HEK293 (cell line): Measurements from ENCODE around the gene PRPF38A.

ENCODE experiments used
- CTCF ChIA-PET: fragments of 350-600 bp; formaldehyde crosslinking; extraction: SDS; loops from one replicate; lab custom pipeline; 2021; ENCODE audit warnings: antibody characterized with exemption; lab: Yijun Ruan, JAX
- POLR2A ChIA-PET: fragments of 300-600 bp; formaldehyde crosslinking; extraction: SDS; loops from one replicate; lab custom pipeline; 2020; ENCODE audit warnings: antibody characterized with exemption, inconsistent platforms; lab: Yijun Ruan, JAX
- H3K27ac ChIP-seq: fragments of 200-500 bp; sonication (Bioruptor generic); 2 replicates; pipeline ENCODE4 v1.5.1; 2014; ENCODE audit warnings: low read depth, low read length, control low read depth, inconsistent platforms; ENCODE audit errors: extremely low read depth
- H3K36me3 ChIP-seq, 2 experiments: fragments of 200-500 bp in 1 of 2; sonication (Bioruptor generic) in 1 of 2; 1 replicate in 1 of 2; 2 replicates in 1 of 2; pipeline ENCODE4 v1.5.1; 2014 to 2017; ENCODE audit warnings: inconsistent platforms in 2 of 2, low read length in 2 of 2; ENCODE audit not compliant: control insufficient read depth in 2 of 2, insufficient read depth in 1 of 2
- H3K4me1 ChIP-seq: fragments of 200-500 bp; sonication (Bioruptor generic); 2 replicates; pipeline ENCODE4 v1.5.1; 2014; ENCODE audit warnings: mild to moderate bottlenecking, low read length, inconsistent platforms; ENCODE audit not compliant: control insufficient read depth, insufficient read depth
- H3K4me3 ChIP-seq: 2 replicates; pipeline ENCODE4 v1.5.1; 2011; ENCODE audit warnings: low read depth, mild to moderate bottlenecking, control low read depth, low read length, moderate library complexity
- H3K9me3 ChIP-seq: fragments of 200-500 bp; sonication (Bioruptor generic); 2 replicates; pipeline ENCODE4 v1.5.1; 2014; ENCODE audit warnings: low read depth, low read length, inconsistent platforms; ENCODE audit not compliant: control insufficient read depth, insufficient read depth
- ATF2 ChIP-seq: fragments of 450-650 bp; formaldehyde crosslinking; IDR thresholded peaks from 2 replicates; pipeline ENCODE4 v1.5.1; 2016; ENCODE audit warnings: missing biosample characterization, missing genetic modification characterization, low read depth
- EGR2 ChIP-seq: fragments of 450-650 bp; formaldehyde crosslinking; IDR thresholded peaks from 2 replicates; pipeline ENCODE4 v1.5.1; 2016; ENCODE audit warnings: low read depth, missing biosample characterization, missing genetic modification characterization
- ELK4 ChIP-seq: IDR thresholded peaks from 2 replicates; pipeline ENCODE4 v1.6.1; 2011; ENCODE audit warnings: mild to moderate bottlenecking, low read depth, low read length, borderline replicate concordance
- GLIS1 ChIP-seq: fragments of 450-650 bp; formaldehyde crosslinking; IDR thresholded peaks from 2 replicates; pipeline ENCODE4 v1.5.1; 2016; ENCODE audit warnings: missing biosample characterization, missing genetic modification characterization
- PRDM2 ChIP-seq: fragments of 450-650 bp; formaldehyde crosslinking; IDR thresholded peaks from 2 replicates; pipeline ENCODE4 v1.5.1; 2016; ENCODE audit warnings: missing biosample characterization, missing genetic modification characterization, borderline replicate concordance
- SP7 ChIP-seq: fragments of 450-650 bp; formaldehyde crosslinking; IDR thresholded peaks from 2 replicates; pipeline ENCODE4 v1.5.1; 2016; ENCODE audit warnings: missing biosample characterization, missing genetic modification characterization
- TRIM28 ChIP-seq: IDR thresholded peaks from 2 replicates; pipeline ENCODE4 v1.6.1; 2011; ENCODE audit warnings: low read length, control low read depth, borderline replicate concordance
- YY2 ChIP-seq: fragments of 450-650 bp; formaldehyde crosslinking; IDR thresholded peaks from 2 replicates; pipeline ENCODE4 v1.5.1; 2016; ENCODE audit warnings: missing biosample characterization, missing genetic modification characterization
- ZBTB8A ChIP-seq: fragments of 450-650 bp; formaldehyde crosslinking; IDR thresholded peaks from 2 replicates; pipeline ENCODE4 v1.5.1; 2016; ENCODE audit warnings: missing biosample characterization, missing genetic modification characterization
- ZNF10 ChIP-seq: fragments of 450-650 bp; formaldehyde crosslinking; IDR thresholded peaks from 2 replicates; pipeline ENCODE4 v1.5.1; 2017; ENCODE audit warnings: missing biosample characterization, missing genetic modification characterization
- ZNF157 ChIP-seq: fragments of 450-650 bp; formaldehyde crosslinking; IDR thresholded peaks from 2 replicates; pipeline ENCODE4 v1.5.1; 2016; ENCODE audit warnings: missing biosample characterization, missing genetic modification characterization
- ZNF184 ChIP-seq: fragments of 450-650 bp; IDR thresholded peaks from 2 replicates; pipeline ENCODE4 v1.5.1; 2018; ENCODE audit warnings: missing biosample characterization, mild to moderate bottlenecking, missing genetic modification characterization
- ZNF2 ChIP-seq: fragments of 450-650 bp; formaldehyde crosslinking; IDR thresholded peaks from 2 replicates; pipeline ENCODE4 v1.5.1; 2016; ENCODE audit warnings: missing biosample characterization, missing genetic modification characterization
- ZNF211 ChIP-seq: fragments of 450-650 bp; formaldehyde crosslinking; IDR thresholded peaks from 2 replicates; pipeline ENCODE4 v1.5.1; 2016; ENCODE audit warnings: low read depth, missing biosample characterization, missing genetic modification characterization
- ZNF280D ChIP-seq: fragments of 450-650 bp; formaldehyde crosslinking; IDR thresholded peaks from 2 replicates; pipeline ENCODE4 v1.5.1; 2016; ENCODE audit warnings: missing biosample characterization, missing genetic modification characterization
- ZNF324 ChIP-seq: fragments of 450-650 bp; formaldehyde crosslinking; IDR thresholded peaks from 2 replicates; pipeline ENCODE4 v1.5.1; 2016; ENCODE audit warnings: missing biosample characterization, missing genetic modification characterization
- ZNF501 ChIP-seq: fragments of 450-650 bp; formaldehyde crosslinking; IDR thresholded peaks from 2 replicates; pipeline ENCODE4 v1.5.1; 2016; ENCODE audit warnings: missing biosample characterization, missing genetic modification characterization
- ZNF561 ChIP-seq: fragments of 450-650 bp; IDR thresholded peaks from 2 replicates; pipeline ENCODE4 v1.5.1; 2018; ENCODE audit warnings: missing biosample characterization, missing genetic modification characterization, borderline replicate concordance
- ZNF580 ChIP-seq: fragments of 450-650 bp; formaldehyde crosslinking; IDR thresholded peaks from 2 replicates; pipeline ENCODE4 v1.5.1; 2016; ENCODE audit warnings: missing biosample characterization, missing genetic modification characterization
- ZNF623 ChIP-seq: fragments of 450-650 bp; formaldehyde crosslinking; IDR thresholded peaks from 2 replicates; pipeline ENCODE4 v1.5.1; 2016; ENCODE audit warnings: missing biosample characterization, missing genetic modification characterization
- ZNF626 ChIP-seq: fragments of 450-650 bp; sonication (Bioruptor Pico); formaldehyde crosslinking; IDR thresholded peaks from 2 replicates; pipeline ENCODE4 v1.5.1; 2018; ENCODE audit warnings: missing biosample characterization, missing genetic modification characterization, inconsistent platforms
- ZNF629 ChIP-seq: fragments of 450-650 bp; formaldehyde crosslinking; IDR thresholded peaks from 2 replicates; pipeline ENCODE4 v1.5.1; 2017; ENCODE audit warnings: missing biosample characterization, missing genetic modification characterization
- ZSCAN4 ChIP-seq: fragments of 450-650 bp; formaldehyde crosslinking; IDR thresholded peaks from 2 replicates; pipeline ENCODE4 v1.5.1; 2017; ENCODE audit warnings: missing biosample characterization, missing genetic modification characterization

PRPF38A gene

GRCh38 chr1:52404116-52404974 is at the start of gene PRPF38A, which contains the start of gene ORC1:
PRPF38A (plus strand) TSS chr1:52404602; CDS start chr1:52404750, 148 bp downstream.
ORC1 (minus strand) TSS chr1:52404423; CDS start chr1:52402223, 2,200 bp downstream.
- ChIA-PET POLR2A (interaction anchor here (0.6 to 2.2 kb wide), 18 partner anchors 9 to 349 kb away, joined by 3 to 22 read pairs (median 4); partner anchors contain the start of genes BTF3L4, TUT4 and TXNDC12), CTCF (interaction anchor here (0.5 to 1.2 kb wide), 7 partner anchors 149 to 1148 kb away, joined by 3 to 5 read pairs (median 3); partner anchors contain the start of gene TUT4)
- peaks cover 17 to 63% of the 10 kb centered on the region in 2 experiments; a peak in 2 of 3 replicates for H3K36me3 ChIP-seq
- H3K9me3 ChIP-seq = no peaks in the 10 kb centered on the region
- no peaks in the 10 kb centered on the region for H3K4me1 ChIP-seq
- H3K4me3 ChIP-seq = peak within 1 kb of the TSS; percentile 83
- peak within 1 kb of the TSS; percentile 68 for H3K27ac ChIP-seq
- TF ChIP-seq ZBTB8A (tag by site-specific recombination) = peak; percentile 22
- TF ChIP-seq ZNF2 (tag by site-specific recombination) = peak; percentile 42; the same call in 1 of the 2 replicates
- no peak for TF ChIP-seq ZSCAN4 (tag by site-specific recombination)
- no peak for TF ChIP-seq PRDM2 (tag by site-specific recombination)
- peak; percentile 100 for TF ChIP-seq ZNF629 (tag by site-specific recombination)
- TF ChIP-seq ZNF10 (tag by site-specific recombination) = no peak
- TF ChIP-seq ZNF561 (tag by site-specific recombination) = no peak
- TF ChIP-seq GLIS1 (tag by site-specific recombination) = no peak; the same call in 1 of the 2 replicates
- TF ChIP-seq ZNF501 = peak; percentile 76; the same call in 1 of the 2 replicates
- no peak for TF ChIP-seq ZNF211
- TF ChIP-seq YY2 (tag by site-specific recombination) = peak; percentile 76
- TF ChIP-seq ZNF184 (tag by site-specific recombination) = no peak
- 0 out of 2 replicates have a peak, but pooled peaks have one; percentile 30 for TF ChIP-seq EGR2 (tag by site-specific recombination)
- TF ChIP-seq SP7 (tag by site-specific recombination) = peak; percentile 15
- TF ChIP-seq ZNF626 (tag by site-specific recombination) = no peak
- TF ChIP-seq ZNF280D (tag by site-specific recombination) = no peak
- no peak for TF ChIP-seq ZNF157 (tag by site-specific recombination)
- no peak for TF ChIP-seq ZNF324
- TF ChIP-seq ZNF623 (tag by site-specific recombination) = no peak
- peak; percentile 87; the same call in 1 of the 2 replicates for TF ChIP-seq TRIM28
- TF ChIP-seq ELK4 = 0 out of 2 replicates have a peak, but pooled peaks have one; percentile 33
- peak; percentile 63; the same call in 1 of the 2 replicates for TF ChIP-seq ATF2
- no peak for TF ChIP-seq ZNF580 (tag by site-specific recombination)
